GM12864 (cell line): ENCODE data around the gene SLC34A1.

ENCODE experiments used
- DNase-seq: peaks from one replicate; pipeline ENCODE4 v3.0.0-alpha.2; 2011; ENCODE audit warnings: low read depth
- H3K4me3 ChIP-seq: 2 replicates; pipeline ENCODE4 v1.5.1; 2011; ENCODE audit warnings: mild to moderate bottlenecking, low read depth, low read length, control low read depth
- TF ChIP-seq, protein P1 (sequence below): IDR thresholded peaks from 2 replicates; pipeline ENCODE4 v1.5.1; 2011; ENCODE audit warnings: low read depth, mild to moderate bottlenecking, moderate library complexity, low read length, control low read depth, inconsistent platforms; ENCODE audit errors: missing control alignments

Gene SLC34A1

DNA sequence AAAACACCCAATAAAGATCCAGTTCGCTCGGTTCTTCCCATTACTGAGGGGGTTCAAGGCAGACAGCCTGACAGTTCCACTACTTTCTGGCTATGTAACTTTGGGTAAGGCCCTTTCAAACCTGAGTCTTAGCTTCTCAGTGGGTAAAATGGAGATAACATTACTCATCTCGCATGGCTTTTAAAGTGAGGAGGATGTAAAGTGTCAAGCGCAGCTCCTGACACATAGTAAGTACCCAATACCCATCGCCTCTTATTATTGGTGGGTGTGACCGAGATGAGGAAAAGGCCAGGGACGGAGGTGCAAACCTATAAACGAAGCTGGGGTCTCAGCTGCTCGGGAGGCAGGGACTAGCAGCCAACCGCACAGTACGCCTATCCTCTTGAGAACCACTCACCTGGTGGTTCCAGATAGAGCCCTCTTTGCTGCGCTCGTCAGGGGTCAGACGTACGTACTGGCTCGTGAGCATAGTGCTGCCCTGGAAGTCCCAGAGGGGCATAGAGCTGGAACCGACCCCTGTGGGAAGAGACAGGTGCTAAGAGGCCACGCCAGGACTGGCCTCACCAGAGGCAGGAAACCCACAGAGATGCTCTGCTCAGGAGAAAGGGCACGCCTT is 33.4 kb upstream of the SLC34A1 start:
- peak overlapping the region; percentile 97 for H3K4me3 ChIP-seq
- TF ChIP-seq, protein P1, sequence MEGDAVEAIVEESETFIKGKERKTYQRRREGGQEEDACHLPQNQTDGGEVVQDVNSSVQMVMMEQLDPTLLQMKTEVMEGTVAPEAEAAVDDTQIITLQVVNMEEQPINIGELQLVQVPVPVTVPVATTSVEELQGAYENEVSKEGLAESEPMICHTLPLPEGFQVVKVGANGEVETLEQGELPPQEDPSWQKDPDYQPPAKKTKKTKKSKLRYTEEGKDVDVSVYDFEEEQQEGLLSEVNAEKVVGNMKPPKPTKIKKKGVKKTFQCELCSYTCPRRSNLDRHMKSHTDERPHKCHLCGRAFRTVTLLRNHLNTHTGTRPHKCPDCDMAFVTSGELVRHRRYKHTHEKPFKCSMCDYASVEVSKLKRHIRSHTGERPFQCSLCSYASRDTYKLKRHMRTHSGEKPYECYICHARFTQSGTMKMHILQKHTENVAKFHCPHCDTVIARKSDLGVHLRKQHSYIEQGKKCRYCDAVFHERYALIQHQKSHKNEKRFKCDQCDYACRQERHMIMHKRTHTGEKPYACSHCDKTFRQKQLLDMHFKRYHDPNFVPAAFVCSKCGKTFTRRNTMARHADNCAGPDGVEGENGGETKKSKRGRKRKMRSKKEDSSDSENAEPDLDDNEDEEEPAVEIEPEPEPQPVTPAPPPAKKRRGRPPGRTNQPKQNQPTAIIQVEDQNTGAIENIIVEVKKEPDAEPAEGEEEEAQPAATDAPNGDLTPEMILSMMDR = no peak
- DNase-seq = no peak

DNA sequence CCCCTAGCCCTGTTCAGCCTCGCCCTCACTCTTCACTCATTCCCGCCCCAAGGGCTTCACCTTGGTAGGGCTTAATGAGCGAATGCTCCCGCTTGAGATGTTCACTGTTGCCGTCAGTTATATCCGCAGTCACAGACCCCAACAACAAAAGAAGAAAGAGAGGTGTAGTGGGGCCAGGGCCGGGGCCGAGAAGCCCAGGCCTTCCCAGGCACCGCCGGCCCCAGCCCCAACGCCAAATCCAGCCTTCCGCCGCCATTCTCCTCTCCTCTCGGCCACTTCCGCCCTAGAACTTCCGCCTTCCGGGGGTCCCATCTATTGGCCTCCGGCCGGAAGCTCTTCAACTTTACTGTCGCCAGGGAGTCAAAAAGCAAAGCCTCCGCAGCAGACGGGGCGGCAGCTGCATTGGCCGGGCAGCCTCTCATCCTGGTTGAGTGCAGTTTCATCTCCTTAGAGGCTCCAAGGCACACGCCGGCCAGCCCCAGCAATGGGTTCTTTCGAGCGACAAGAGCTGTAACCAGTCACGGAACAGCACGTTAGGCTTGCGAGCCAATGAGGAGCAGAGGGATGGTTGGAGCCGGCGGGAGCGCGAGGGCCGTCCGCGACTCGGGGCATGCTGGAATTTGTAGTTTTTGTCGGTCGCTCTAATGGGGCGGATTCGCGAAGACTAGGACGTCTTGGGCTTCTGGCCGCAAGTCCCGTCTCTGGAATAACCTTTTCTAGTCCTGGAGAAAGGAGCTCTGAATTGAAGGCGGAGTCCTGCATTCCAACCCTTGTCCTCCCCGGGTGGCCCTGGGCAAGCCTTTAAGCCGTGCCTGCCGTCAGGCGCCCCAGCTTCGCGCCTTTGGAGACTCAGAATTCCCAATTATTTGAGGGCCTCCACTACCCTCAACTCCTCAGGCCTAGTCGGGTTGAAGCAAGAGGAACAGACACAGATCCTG is 32.6 kb upstream of the SLC34A1 start, which contains the start of gene LMAN2:
TSS of gene LMAN2 (minus strand) at position 277 of the 938 bp plus-strand sequence. CDS start at position 256, 21 bp downstream.
- H3K4me3 ChIP-seq = peak within 1 kb of the TSS; percentile 97
- TF ChIP-seq, protein P1 = no peak
- peak; percentile 90 for DNase-seq

DNA sequence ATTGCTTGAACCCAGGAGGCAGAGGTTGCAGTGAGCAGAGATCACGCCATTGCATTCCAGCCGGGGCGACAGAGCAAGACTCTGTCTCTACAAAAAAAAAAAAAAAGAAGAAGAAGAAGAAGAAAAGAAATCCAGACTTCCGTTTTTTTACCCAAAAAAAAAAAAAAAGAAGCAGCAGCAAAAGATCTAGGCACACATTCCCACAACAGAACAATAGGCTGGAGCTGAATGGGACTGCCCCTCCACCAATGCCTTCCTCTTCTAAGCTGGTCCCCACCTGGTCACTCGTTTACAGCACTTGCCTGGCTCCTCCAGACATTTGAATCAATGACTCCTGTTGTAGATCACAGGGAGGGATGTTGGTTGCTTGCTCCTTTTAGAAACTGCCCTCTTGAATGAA is 31.1 kb upstream of the SLC34A1 start:
- no peak for DNase-seq
- TF ChIP-seq, protein P1 = no peak

DNA sequence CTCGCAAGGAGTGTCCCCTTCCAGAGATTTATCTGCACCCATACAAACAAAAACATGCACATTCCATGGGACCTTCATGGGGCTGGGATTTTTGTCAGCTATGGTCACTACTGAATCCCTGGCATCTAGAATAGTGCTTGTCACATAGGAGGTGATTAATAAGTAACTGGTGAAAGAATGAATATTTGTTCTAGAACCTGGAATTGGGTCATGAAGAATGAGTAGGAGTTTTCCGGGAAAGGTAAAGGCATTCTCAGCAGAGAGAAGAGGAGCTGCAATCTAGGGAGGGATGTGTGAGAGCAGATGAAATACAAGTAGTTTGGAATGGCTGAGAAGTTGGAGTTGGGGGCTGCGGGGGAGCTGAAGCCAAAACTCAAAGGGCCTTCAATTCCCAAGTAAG is 30.0 kb upstream of the SLC34A1 start:
- DNase-seq = no peak
- TF ChIP-seq, protein P1 = no peak
- H3K4me3 ChIP-seq = no peak overlapping the region

More for the DNA sequence above, 31.1 kb upstream of the SLC34A1 start:
- H3K4me3 ChIP-seq = no peak overlapping the region

DNA sequence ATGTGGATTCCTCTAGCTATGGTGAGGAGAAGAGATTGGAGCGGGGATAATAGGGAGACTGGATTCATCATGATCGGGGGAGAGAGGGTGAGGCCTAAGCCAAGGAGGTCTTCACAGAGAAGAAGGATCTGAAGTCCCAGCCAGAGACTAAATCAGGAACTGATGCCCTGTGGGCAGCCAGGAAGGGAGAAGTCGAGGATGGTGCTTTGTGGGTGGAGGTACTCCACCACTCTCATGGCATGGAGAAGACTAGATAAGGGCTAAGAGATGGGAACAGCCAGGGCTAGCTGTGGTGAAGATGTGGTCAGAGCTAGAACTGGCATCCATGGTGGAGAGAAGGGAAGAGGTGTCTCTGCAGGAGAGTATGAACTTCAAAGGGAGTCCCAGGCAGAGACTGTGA is 29.5 kb upstream of the SLC34A1 start:
- DNase-seq = no peak
- TF ChIP-seq, protein P1 = no peak
- no peak overlapping the region for H3K4me3 ChIP-seq

DNA sequence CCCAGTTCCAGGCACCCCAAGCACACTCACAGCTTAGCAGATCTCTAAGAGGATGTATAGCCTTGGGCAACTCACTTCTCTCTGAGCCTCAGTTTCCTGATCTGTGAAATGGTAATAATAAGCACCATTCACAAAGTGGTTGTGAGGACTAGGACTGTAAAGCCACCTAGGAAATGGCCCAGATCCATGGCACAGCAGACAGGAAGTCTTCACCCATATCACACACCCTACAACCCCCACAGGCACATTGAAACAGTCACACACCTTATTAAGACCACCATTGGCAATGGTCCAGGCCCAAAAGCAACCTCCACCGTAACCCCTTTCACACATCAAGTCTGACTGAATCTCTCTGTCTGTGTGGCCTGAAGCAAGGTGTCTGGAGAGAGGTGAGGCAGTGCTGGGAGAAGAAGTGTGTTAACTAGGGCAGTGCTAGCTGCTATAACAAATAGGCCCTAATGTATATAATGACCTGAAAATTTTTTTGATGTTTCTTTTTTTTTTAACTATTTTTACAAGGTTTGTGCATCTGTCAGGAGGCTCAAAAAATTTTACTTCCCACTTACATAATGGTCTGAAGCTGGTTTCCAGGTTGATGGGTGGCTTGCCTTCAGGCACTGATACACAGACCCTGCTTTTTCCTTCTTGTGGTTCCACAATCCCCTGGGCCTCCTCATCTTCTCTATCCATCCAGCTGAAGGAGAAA is 28.9 kb upstream of the SLC34A1 start:
- H3K4me3 ChIP-seq = no peak overlapping the region
- TF ChIP-seq, protein P1 = no peak
- DNase-seq = no peak
